Kidney tubule cell (primary cell): ENCODE data around the gene SLC8A2.

Experiments used
- DNase-seq: peaks from one replicate; pipeline ENCODE4 v3.0.0-alpha.2; 2018; ENCODE audit warnings: low spot score

Gene SLC8A2

DNA sequence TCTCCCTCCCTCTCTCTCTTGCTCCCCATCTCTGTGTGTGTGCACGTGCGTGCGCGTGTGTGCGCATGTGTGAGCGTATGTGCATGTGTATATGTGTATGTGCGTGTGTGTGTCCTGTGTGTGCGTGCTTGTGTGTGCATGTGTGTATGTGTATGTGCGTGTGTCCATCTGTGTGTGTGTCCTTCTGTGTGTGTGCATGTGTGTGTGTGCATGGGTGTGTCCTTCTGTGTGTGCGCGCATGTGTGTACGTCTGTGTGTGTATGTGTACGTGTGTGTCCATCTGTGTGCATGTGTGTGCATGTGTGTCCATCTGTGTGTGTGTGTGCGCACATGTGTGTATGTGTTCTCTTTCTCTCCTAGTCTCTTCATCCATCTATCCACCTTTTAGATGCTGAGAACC lies 12.2 kb downstream of the SLC8A2 start:
- DNase-seq = no peak

GRCh38 chr19:47458672-47459071 lies 13.0 kb downstream of the SLC8A2 start:
- DNase-seq = no peak

DNA sequence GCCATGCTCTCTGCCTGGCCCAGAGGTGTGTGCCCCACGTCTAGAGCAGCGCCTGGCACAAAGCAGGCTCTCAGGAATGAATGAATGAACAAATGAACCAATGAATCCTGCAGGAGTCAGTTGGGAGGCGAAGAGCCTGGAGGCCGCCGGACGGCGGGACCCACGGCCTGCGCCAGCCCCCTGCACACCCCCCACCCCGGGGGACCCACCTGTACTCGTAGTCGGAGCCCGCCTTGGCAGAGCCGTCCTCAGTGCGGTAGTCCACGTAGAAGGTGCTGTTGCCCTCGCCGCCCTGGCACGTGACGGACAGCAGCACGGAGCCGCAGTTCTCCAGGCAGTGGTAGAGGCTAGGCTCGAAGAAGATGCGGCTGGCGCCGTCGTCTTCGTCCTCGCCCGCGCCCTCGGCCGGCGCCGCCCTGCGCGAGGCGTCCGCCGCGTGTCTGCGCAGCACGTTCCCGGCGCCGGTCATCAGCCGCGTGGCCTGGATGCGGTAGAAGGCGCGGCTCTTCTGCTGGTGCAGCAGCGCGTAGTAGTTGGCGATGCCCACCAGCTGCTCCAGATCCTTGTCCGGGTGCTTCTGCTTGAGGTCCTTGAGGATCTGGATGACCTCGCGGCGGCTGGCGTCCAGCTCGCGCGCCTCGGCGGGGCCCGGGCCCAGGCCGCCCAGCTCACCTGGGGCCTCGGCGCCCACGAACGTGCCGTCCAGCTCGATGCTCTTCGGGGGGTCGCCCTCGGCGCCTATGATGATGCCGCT lies 14.8 kb downstream of the SLC8A2 start:
- no peak for DNase-seq

- no peak for DNase-seq
Observed at GRCh38 chr19:47450478-47450877, 21.2 kb downstream of the SLC8A2 start.

GRCh38 chr19:47448360-47448727 lies 23.3 kb downstream of the SLC8A2 start:
- no peak for DNase-seq

- peak; percentile 59 for DNase-seq
Observed at GRCh38 chr19:47447470-47448359, 24.0 kb downstream of the SLC8A2 start.

- peak; percentile 56 for DNase-seq
Observed at GRCh38 chr19:47446534-47447469, 24.9 kb downstream of the SLC8A2 start.

DNA sequence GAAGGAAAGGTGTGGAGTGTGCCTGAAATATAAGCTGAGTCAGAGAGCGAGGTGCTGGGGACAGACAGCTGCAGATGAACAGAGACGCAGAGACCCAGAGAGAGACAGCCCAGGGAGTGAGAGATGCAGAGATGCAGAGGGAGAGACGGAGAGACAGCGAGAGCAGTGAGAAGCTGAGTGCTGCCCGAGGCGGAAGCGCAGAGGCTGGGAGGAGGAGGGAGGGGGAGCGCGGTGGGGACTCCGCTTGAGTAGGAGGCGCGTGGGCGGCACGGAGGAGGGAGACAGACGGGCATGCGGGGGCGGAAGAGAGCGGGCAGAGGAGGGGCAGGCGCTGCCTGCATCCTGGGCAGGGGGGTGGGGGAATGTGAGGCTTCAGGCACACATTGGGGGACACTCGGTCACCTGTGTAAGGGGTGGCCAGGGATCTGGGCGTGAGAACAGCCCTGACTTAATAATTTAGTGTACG lies 25.7 kb downstream of the SLC8A2 start:
- DNase-seq = peak; percentile 48

DNA sequence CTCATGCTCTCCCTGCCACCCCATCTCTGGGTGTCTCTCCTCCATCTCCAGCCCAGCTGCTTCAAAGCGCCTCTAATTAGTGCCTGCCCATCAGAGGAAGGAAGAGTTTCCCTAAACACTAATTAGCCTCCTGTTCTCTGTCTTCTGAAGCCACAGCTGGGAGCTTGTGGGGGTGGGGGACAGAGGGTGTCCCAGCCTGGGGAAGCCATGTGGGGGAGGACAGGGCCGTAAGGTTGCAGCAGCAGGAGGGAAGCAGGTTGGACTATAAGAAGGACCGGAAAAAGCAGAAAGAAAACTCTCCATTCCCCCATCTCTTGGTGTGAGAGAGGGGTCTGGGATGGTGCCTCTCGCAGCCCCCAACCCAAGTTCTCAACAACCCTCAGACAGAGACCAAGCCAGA lies 26.2 kb downstream of the SLC8A2 start:
- DNase-seq = no peak

GRCh38 chr19:47444388-47444821 lies 27.3 kb downstream of the SLC8A2 start:
- no peak for DNase-seq

DNA sequence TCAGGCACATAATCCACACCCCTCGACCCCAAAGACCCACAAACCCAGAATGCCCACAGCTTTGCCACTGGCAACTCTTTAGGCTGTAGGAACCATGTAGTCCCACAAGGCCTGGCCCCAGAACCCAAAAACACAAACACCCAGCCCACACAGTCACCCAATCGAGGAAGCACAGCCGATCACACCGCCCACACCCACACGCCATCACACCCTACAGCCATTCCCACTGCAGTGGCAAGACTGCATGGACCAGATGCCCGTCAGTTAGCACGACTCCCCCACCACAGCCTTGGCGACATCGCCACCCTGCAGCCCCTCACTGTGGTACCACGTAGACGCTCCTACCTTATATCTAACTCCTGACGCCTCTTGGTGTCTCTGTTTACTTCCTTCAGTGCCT lies 28.4 kb downstream of the SLC8A2 start:
- DNase-seq = no peak

DNA sequence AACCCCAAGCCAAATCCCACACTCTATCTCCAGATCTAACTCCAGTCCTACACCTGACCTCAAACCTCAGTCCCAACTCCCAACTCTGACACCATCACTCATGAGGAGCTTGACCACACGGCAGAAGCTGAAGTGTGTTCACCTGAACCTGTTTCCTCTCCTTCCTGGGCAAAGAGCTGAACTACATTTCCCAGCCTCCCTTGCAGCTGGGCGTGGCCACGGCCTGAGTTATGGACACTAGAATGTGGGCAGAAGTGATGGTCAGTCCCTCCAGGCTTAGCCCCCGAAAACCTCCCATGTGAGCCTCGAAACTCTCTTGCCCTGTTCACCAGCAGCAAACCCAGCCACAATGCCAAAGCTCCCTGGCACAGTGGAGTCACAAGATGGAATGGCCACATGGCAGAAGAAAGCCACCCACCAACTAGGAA lies 32.9 kb downstream of the SLC8A2 start:
- no peak for DNase-seq

- no peak for DNase-seq
Observed at GRCh38 chr19:47437500-47437899, 34.2 kb downstream of the SLC8A2 start.

DNA sequence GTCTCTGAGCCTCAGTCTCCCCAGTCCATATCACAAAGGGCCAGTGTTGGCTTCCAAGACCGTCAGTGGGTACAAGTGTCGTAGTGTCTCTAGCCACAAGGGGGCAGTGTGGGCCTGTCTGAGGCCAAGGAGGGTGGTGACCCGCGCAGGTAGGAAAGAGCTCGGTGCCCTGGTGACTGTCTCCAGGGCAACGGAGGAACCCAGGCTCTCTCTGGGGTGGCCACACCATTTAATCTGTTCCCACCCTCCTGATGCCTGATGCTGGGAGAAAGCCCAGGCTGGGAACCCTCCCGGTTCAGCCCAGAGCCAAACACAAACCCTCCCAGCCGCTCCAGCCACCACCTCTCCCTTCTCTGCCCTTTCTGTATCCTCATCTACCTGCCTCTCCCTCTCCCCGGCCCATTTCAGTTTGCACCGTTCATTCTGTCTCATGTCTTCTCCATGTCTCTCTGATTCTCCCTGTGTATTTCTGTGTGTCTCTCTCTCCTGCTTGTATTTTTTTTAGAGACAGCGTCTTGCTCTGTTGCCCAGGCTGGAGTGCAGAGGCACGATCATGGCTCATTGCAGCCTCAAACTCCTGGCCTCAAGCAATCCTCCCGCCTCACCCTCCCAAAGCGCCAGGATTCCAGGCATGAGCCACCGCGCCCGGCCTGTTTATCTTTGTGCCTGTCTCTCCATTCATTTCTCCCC lies 34.8 kb downstream of the SLC8A2 start:
- peak; percentile 72 for DNase-seq

GRCh38 chr19:47435883-47436417 lies 35.7 kb downstream of the SLC8A2 start:
- DNase-seq = no peak

DNA sequence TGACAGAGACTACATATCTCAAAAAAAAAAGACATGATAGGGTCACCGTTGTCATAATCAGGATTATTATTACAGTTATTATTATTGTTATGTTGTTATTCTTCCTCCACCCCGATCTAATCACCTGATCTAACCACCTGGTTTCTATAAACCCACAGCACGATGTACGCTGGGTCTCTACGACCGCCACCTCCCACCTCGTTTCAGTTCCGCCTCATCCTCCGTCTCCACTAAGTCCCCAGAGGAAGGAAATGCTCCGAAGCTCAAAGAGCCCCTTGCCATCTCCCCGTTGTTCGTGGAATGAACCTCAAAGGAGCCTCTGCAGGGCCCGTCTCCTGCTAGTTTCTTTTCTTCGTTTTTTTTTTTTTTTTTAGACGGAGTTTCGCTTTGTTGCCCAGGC lies 36.5 kb downstream of the SLC8A2 start:
- no peak for DNase-seq

- no peak for DNase-seq
Observed at GRCh38 chr19:47434088-47434487, 37.6 kb downstream of the SLC8A2 start.

DNA sequence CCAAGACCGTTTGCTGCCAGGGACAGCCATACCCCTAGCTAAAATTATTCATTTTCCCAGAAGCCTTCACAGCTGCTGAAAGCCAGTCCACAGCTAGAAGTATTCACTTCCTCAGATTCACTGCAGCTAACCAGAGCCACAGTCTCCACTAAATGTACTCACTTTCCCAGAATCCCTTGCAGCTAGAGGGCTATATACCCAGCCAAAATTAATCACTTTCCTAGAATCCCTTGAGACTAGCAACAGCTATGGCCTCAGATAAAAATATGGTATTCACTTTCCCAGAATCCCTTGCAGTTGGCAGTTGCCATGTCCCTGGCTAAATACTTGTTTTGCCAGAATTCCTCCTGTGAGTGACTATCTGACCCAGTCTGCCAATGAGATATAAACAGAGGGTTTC lies 38.6 kb downstream of the SLC8A2 start:
- no peak for DNase-seq

DNA sequence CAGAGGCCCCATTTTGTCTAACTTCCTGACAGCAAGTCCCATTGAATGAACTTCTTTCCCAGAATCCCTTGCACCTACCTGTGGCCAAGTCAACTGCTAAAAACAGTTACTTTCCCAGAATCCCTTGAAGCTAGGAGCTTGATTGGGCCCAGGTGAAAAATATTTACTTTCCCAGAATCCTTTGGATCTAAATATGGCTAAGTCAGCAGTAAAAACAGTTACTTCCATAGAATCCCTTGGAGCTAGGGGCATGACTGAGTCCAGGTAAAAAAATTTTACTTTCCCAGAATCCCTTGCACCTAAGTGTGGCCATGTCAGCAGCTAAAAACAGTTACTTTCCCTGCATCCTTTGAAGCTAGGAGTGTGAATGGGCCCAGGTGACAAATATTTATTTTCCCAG lies 39.2 kb downstream of the SLC8A2 start:
- no peak for DNase-seq

DNA sequence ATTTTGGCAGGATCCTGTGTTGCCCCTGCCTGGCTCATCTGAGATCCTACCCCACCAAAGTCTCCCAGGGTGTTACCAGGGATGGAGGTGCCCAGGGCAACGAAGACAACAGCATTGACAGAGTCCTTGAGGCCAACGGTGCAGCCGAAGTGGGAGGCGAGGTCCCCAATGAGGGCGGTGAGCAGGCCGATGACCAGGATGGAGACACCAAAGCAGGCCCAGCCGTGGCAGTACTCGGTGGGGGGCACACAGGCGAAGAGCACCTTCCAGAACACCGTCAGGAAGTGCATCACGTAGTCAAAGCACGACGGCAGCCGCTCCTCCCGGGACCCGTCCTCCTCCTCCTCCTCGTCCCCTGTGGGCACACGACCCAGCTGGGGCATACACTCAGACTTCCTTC lies 39.6 kb downstream of the SLC8A2 start:
- DNase-seq = no peak
